ENCODE measurements around the gene SH3RF2.

The SH3RF2 gene

GRCh38 chr5:146050086-146050485, 113.7 kb downstream of the SH3RF2 start:
- Histone ChIP-seq H3K4me3 (no peak overlapping the region), H3K27ac (no peak overlapping the region)
- TF ChIP-seq CTCF (IDR thresholded peaks at IDR 0.05), result no peak
- no peak for DNase-seq (ENCODE audit: low spot score)

- no peak overlapping the region for H3K27ac ChIP-seq
- TF ChIP-seq CTCF (IDR thresholded peaks at IDR 0.05), result no peak
- no peak overlapping the region for H3K4me3 ChIP-seq
- no peak for DNase-seq (ENCODE audit: low spot score)
Observed at GRCh38 chr5:146051678-146052077, 115.3 kb downstream of the SH3RF2 start.

GRCh38 chr5:146052780-146053179, 116.4 kb downstream of the SH3RF2 start:
- no peak for DNase-seq (ENCODE audit: low spot score)
- TF ChIP-seq CTCF (IDR thresholded peaks at IDR 0.05), result no peak
- Histone ChIP-seq H3K4me3 (no peak overlapping the region), H3K27ac (no peak overlapping the region)

- Histone ChIP-seq H3K4me3 (no peak overlapping the region), H3K27ac (no peak overlapping the region)
- TF ChIP-seq CTCF (IDR thresholded peaks at IDR 0.05), result no peak
- no peak for DNase-seq (ENCODE audit: low spot score)
Observed at GRCh38 chr5:146055432-146055831, 119.1 kb downstream of the SH3RF2 start.

- Histone ChIP-seq H3K27ac (no peak overlapping the region), H3K4me3 (no peak overlapping the region)
- no peak for DNase-seq (ENCODE audit: low spot score)
- no peak for TF ChIP-seq CTCF (IDR thresholded peaks at IDR 0.05)
Observed at GRCh38 chr5:146059460-146060220, 123.3 kb downstream of the SH3RF2 start.

GRCh38 chr5:146060221-146060585, 123.8 kb downstream of the SH3RF2 start:
- no peak for DNase-seq (ENCODE audit: low spot score)
- Histone ChIP-seq H3K27ac (no peak overlapping the region), H3K4me3 (no peak overlapping the region)
- no peak for TF ChIP-seq CTCF (IDR thresholded peaks at IDR 0.05)

- Histone ChIP-seq H3K27ac (no peak overlapping the region), H3K4me3 (no peak overlapping the region)
- TF ChIP-seq CTCF (IDR thresholded peaks at IDR 0.05), result no peak
- DNase-seq (ENCODE audit: low spot score), result no peak
Observed at GRCh38 chr5:146066968-146067367, 130.6 kb downstream of the SH3RF2 start.
